HK-2 (cell line): ENCODE results near the gene CADM2.
"Not testable (repeated sequence)": the region's sequence is repeated elsewhere in the genome, so short reads cannot be mapped to it uniquely, and the experiment has no call there.

Experiments
- DNase-seq: peaks from one replicate; pipeline ENCODE4 v3.0.0-alpha.2; 2018; ENCODE audit not compliant: unreplicated experiment

Gene CADM2

DNA sequence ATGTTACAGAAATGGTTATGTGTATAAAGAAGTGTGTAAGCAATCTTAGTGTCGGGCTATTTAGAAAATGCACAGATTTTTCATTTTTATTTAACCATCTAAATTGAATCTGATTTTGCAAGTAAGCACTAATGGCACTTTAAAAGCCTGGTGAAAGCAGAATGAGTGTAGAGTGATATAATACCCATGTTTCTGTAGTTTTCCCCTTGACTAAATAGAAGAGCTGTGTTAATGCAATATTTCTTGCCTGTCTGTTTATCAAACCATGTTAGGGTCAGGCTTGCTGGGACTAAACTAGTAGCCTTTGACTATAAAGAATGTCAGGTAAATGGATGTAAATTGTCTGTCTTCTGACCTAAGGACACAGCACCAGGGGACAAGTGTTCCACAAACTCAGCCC lies 714.0 kb downstream of the CADM2 start:
- no peak for DNase-seq

GRCh38 chr3:85678713-85679112 lies 719.9 kb downstream of the CADM2 start:
- no peak for DNase-seq

- no peak for DNase-seq
These were observed 723.1 kb downstream of the CADM2 start for GRCh38 chr3:85681906-85682305.

GRCh38 chr3:85691196-85691595 lies 732.4 kb downstream of the CADM2 start:
- DNase-seq, result no peak

DNA sequence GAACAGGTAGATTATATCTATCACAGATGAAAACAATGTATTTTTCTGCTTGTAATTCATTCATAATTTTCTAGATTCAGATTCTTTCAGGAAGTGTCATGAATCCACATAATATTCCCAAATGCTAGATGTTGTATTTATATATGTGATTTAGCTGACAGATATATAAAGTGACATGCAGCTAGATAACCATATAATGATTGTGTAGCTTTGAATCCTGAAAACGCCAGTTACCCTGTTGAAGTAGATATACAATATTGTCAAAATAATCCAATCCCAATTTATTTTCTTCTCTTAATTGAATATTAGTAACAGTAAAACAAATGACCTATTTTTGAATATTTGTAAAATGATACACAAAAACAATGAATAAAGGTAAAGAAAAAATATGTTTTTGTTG lies 738.4 kb downstream of the CADM2 start:
- no peak for DNase-seq

- DNase-seq, result no peak
These were observed 747.3 kb downstream of the CADM2 start for GRCh38 chr3:85706130-85706529.

- not testable (repeated sequence) for DNase-seq
These were observed 749.5 kb downstream of the CADM2 start for GRCh38 chr3:85708325-85708724.

- no peak for DNase-seq
These were observed 750.6 kb downstream of the CADM2 start for GRCh38 chr3:85709346-85709892.

GRCh38 chr3:85710490-85710889 lies 751.7 kb downstream of the CADM2 start:
- no peak for DNase-seq

GRCh38 chr3:85721409-85722145 lies 762.8 kb downstream of the CADM2 start:
- no peak for DNase-seq

DNA sequence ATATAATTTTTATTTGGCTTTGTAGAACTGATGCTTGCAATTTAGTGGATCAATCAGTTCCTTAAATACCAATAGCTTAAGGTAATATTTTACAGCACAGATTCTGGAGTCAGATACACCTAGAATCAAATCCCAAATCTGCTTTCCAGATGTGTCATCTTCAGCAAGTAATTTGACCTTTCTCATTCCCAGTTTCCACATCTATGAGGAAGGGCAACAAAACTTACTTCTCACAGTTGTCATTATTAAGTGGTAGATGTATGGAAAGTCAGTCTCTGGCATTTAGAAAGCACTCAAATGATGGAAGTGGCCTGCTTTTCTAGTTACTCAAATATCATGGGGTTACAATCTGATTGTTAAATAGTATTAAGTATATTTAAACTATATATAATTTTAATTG lies 767.0 kb downstream of the CADM2 start:
- no peak for DNase-seq

DNA sequence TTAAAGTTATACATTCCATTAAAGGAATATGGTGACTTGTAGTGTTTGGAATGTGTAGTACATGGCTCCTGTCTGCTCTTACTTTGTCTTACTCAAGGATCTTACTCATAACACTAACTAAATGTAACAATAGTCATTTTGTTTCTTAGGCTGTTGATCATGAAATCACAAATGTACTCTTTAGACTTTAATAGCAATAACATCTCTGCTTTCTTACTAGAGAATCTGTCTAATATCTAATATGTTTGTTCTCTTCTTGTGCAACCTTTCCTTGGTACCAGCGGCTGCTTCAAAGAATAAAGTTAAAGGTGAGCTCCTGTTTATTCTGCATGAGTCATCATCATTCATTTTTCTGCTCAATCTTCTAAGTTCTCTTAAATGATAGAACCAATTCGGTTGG lies 767.5 kb downstream of the CADM2 start:
- no peak for DNase-seq

DNA sequence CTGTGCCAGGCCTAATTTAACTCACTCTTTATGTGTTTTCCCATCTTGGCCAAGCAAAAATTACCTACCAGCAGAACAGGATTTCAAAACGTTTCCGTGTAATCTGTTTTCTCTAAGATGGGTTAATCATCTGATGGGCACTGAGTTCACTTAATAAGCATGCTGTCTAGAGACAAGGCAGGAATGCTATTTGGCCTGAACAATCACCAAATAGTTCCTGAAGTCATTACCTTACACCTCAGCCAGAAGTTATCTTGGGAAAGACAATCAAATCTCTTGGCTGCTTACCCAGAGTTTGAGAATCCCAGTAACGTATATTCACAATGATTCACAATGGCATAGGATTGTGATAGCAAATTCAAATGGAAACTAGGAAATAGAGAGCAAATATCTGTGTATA lies 779.1 kb downstream of the CADM2 start:
- no peak for DNase-seq

DNA sequence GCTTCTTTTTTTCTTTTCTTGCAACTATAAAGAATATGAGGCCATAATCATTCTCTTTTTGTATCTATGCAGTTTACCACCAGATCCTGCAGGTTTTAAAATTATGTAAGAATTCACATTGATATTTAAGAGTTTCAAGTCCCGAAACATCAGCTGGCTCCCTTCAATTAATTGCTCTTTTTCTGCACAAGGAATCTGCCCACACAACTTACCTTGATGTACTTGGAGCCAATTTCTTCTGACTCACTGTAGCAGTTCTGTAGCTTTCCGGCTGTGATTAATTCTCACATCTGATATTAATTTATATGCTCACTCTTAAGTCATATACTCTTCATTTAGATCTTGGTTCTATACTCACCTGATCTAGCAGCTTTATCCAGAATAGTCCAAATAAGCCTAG lies 781.8 kb downstream of the CADM2 start:
- DNase-seq, result no peak

GRCh38 chr3:85758442-85758841 lies 799.7 kb downstream of the CADM2 start:
- DNase-seq, result no peak

GRCh38 chr3:85760342-85760741 lies 801.6 kb downstream of the CADM2 start:
- no peak for DNase-seq

- DNase-seq, result no peak
These were observed 822.0 kb downstream of the CADM2 start for GRCh38 chr3:85780806-85781205.

GRCh38 chr3:85781806-85782205 lies 823.0 kb downstream of the CADM2 start:
- DNase-seq, result no peak

GRCh38 chr3:85783291-85783690 lies 824.5 kb downstream of the CADM2 start:
- DNase-seq, result no peak

DNA sequence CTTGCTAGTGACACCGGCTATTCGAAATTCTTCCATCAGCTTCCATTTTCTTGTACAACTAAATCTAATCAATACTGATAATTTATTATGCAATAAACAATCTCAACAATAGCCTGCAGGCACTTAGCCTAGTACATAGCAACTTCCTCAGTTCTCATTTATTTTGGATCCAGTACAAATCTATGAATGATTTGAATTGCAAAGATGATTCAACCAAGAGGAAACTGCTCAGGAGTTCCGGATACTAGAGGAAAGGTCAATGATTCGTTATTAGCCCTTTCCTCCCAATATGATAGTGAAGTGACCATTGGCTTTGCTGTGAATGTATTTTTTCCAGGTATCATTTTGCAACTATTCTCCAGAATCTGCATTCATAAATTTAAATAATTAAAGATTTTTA lies 827.0 kb downstream of the CADM2 start:
- no peak for DNase-seq

DNA sequence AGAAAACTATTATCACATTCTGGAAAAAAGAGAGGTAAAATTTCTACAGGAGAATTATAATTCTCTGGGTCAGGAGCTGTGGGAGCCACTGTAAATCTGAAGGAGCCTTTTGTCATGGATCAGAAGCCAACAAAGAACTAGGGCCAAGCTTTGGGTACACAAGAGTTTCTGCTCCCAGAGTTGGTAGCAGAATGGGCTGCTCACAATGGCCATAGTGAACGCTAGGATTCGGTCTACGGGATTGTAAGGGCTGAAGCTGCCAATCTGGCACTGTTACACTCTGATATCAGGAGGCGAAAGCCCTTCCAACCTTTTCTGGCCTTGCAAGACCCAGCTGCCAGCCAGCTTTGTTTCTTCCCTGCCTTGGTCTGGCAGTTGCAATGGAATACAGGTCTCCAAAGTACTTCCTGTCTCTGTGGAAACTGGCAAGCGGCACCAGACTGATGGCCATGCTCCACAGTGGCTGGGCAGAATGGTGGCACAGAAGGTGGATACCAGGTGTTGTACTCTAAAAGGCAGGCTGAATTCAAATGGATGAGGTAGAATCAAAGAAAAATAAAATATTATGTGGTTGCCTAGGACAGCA lies 831.7 kb downstream of the CADM2 start:
- no peak for DNase-seq

GRCh38 chr3:85796140-85796539 lies 837.4 kb downstream of the CADM2 start:
- no peak for DNase-seq

DNA sequence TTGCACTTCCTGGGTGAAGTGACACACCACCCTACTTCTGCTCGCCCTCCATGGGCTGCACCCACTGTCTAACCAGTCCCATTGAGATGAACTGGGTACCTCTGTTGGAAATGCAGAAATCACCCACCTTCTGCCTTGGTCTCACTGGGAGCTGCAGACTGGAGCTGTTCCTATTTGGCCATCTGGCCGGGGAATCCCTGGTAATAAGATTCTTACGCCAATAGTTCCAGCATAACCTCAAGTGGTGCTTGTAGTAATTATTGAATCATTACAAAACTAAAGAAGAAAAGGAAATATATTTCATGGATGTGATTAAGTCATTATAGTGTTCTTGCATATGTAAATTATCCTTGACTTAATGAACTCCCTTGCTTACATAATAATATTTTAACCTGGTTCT lies 841.9 kb downstream of the CADM2 start:
- no peak for DNase-seq

DNA sequence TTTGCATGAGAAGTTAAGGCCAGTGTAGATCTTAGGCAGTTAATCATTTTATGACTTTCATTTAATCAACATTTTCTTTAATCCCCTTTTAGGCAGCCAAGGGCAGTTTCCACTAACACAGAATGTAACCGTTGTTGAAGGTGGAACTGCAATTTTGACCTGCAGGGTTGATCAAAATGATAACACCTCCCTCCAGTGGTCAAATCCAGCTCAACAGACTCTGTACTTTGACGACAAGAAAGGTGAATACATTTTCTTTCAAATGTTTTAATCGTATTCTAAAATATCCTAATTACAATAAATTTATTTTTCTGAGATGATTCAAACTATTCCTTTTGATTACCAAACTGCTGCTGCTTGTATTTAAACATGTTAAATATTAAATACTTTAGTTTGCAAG lies 843.2 kb downstream of the CADM2 start:
- peak; percentile 4 for DNase-seq
